SK-N-SH (cell line): ENCODE measurements around the gene ROMO1.

Experiments used
- CTCF ChIP-seq: fragments of 200-600 bp; sonication (generic); IDR thresholded peaks from 2 replicates; pipeline ENCODE4 v1.6.1; 2017; ENCODE audit warnings: antibody characterized with exemption, mild to moderate bottlenecking, moderate library complexity
- JUND ChIP-seq: IDR thresholded peaks from 2 replicates; pipeline ENCODE4 v1.4.0; 2012
- MAX ChIP-seq: IDR thresholded peaks from 2 replicates; pipeline ENCODE4 v1.4.0; 2012; ENCODE audit warnings: low read depth
- SMC3 ChIP-seq: IDR thresholded peaks from 2 replicates; pipeline ENCODE4 v1.6.1; 2012; ENCODE audit warnings: low read depth, low read length, improper control_type of control experiment
- TEAD4 ChIP-seq: IDR thresholded peaks from 2 replicates; pipeline ENCODE4 v1.4.0; 2012; ENCODE audit warnings: mild to moderate bottlenecking, borderline replicate concordance; ENCODE audit not compliant: insufficient read depth

GRCh38 chr20:35657271-35657670 lies 41.9 kb upstream of the ROMO1 start:
- no peak for TF ChIP-seq CTCF
- TF ChIP-seq JUND, result no peak
- no peak for TF ChIP-seq TEAD4
- TF ChIP-seq SMC3, result no peak
- TF ChIP-seq MAX, result no peak
